ENCODE data around the gene PI16. TPM values are rescaled to one million over a fixed set of nuclear protein-coding genes. Genes with fewer than 3 reads are reported as not detected.

Gene PI16
- total RNA-seq, 1 experiment from 2014 or later = not detected

GRCh38 chr6:36999061-36999750 is 44.7 kb downstream of the PI16 start:
- Histone ChIP-seq H3K36me3 (ENCODE audit: control insufficient read depth, insufficient read depth, low read length) (no peaks in the 10 kb centered on the region), H3K4me3 (ENCODE audit: low read depth in 2 of 2, low read length in 2 of 2) (no peak overlapping the region), H3K27me3 (ENCODE audit: control insufficient read depth, insufficient read depth, low read length) (no peaks in the 10 kb centered on the region), H3K27ac (ENCODE audit: low read length) (no peak overlapping the region), H3K4me1 (ENCODE audit: control insufficient read depth, insufficient read depth, low read length) (no peaks in the 10 kb centered on the region; the same call in 1 of the 2 replicates), H3K9me3 (ENCODE audit: control insufficient read depth, insufficient read depth, low read depth, low read length) (no peaks in the 10 kb centered on the region)
- BruUV-seq (replicated peaks) = no TSS peak
- no peak for ATAC-seq
- in situ Hi-C loops (cut with HindIII; ENCODE audit: low pct_unique_long_range_greater_than_20kb, low sequenced_read_pairs) (no loop called here), intact Hi-C loops (cut with micrococcal nuclease; ENCODE audit: unreplicated experiment) (no loop called here)
- ChIA-PET POLR2A (no interaction called here), CTCF (no interaction called here)
- DNase-seq (ENCODE audit: low read depth, low spot score) = no peak
- no peak for TF ChIP-seq SIN3A (IDR thresholded peaks at IDR 0.05; ENCODE audit: borderline replicate concordance, insufficient read depth, low read depth, low read length)
- TF ChIP-seq POLR2AphosphoS5 (IDR thresholded peaks at IDR 0.05; ENCODE audit: low read depth, low read length) = no peak
- no peak for TF ChIP-seq REST (IDR thresholded peaks at IDR 0.05; ENCODE audit: insufficient read depth in 1 of 2, low read depth in 2 of 2, low read length in 1 of 2)
- no peak for TF ChIP-seq CTCF (IDR thresholded peaks at IDR 0.05)
- no peak for TF ChIP-seq TCF7L2 (IDR thresholded peaks at IDR 0.05; ENCODE audit: low read depth, low read length)

GRCh38 chr6:36999751-37000125 is 45.2 kb downstream of the PI16 start:
- no peak for ATAC-seq
- no TSS peak for BruUV-seq (replicated peaks)
- Histone ChIP-seq H3K4me3 (ENCODE audit: low read depth in 2 of 2, low read length in 2 of 2) (no peak overlapping the region), H3K4me1 (ENCODE audit: control insufficient read depth, insufficient read depth, low read length) (no peaks in the 10 kb centered on the region; the same call in 1 of the 2 replicates), H3K9me3 (ENCODE audit: control insufficient read depth, insufficient read depth, low read depth, low read length) (no peaks in the 10 kb centered on the region), H3K36me3 (ENCODE audit: control insufficient read depth, insufficient read depth, low read length) (no peaks in the 10 kb centered on the region), H3K27ac (ENCODE audit: low read length) (no peak overlapping the region), H3K27me3 (ENCODE audit: control insufficient read depth, insufficient read depth, low read length) (no peaks in the 10 kb centered on the region)
- DNase-seq (ENCODE audit: low read depth, low spot score) = no peak
- ChIA-PET CTCF (no interaction called here), POLR2A (interaction anchor here (0.6 to 0.7 kb wide), 2 partner anchors 23 to 572 kb away, joined by 4 to 8 read pairs; no protein-coding TSS in a partner anchor)
- intact Hi-C loops (cut with micrococcal nuclease; ENCODE audit: unreplicated experiment) = no loop called here
- in situ Hi-C loops (cut with HindIII; ENCODE audit: low pct_unique_long_range_greater_than_20kb, low sequenced_read_pairs) = no loop called here
- TF ChIP-seq SIN3A (IDR thresholded peaks at IDR 0.05; ENCODE audit: borderline replicate concordance, insufficient read depth, low read depth, low read length) (no peak), CTCF (IDR thresholded peaks at IDR 0.05) (no peak), TCF7L2 (IDR thresholded peaks at IDR 0.05; ENCODE audit: low read depth, low read length) (no peak), REST (IDR thresholded peaks at IDR 0.05; ENCODE audit: insufficient read depth in 1 of 2, low read depth in 2 of 2, low read length in 1 of 2) (no peak), POLR2AphosphoS5 (IDR thresholded peaks at IDR 0.05; ENCODE audit: low read depth, low read length) (no peak)

Measured in Panc1 (cell line).